ENCODE measurements around the gene ARL8B. TPM values are rescaled to one million over a fixed set of nuclear protein-coding genes. Genes with fewer than 3 reads are reported as not detected.

ARL8B gene
- total RNA-seq, 1 donor from 2014 or later = 57.9 TPM

- H3K9me3 Mint-ChIP-seq = no peaks in the 10 kb centered on the region
- intact Hi-C loops (cut with micrococcal nuclease) = loop anchor here (1.0 to 10.0 kb wide), 12 partner anchors 13 to 1998 kb away; partner anchors contain the start of genes BHLHE40, CRBN, EDEM1 and ITPR1
- H3K4me3 Mint-ChIP-seq = peak overlapping the region; percentile 94
- TF ChIP-seq CTCF (IDR thresholded peaks at IDR 0.05) = no peak
- POLR2A ChIA-PET = interaction anchor here (0.5 to 2.9 kb wide), 15 partner anchors 14 to 236 kb away, joined by 3 to 28 read pairs (median 4); partner anchors contain the start of gene EDEM1
- ATAC-seq (ENCODE audit: low read depth) = peak; percentile 7
- CTCF ChIA-PET = interaction anchor here (0.7 to 1.6 kb wide), 8 partner anchors 12 to 411 kb away, joined by 3 to 5 read pairs (median 3); no protein-coding TSS in a partner anchor
- no peaks in the 10 kb centered on the region for H3K27me3 Mint-ChIP-seq
- peak overlapping the region; percentile 91 for H3K27ac Mint-ChIP-seq
- DNase-seq = no peak
- peaks cover 46% of the 10 kb centered on the region for H3K4me1 Mint-ChIP-seq
- peaks cover 22% of the 10 kb centered on the region for H3K36me3 Mint-ChIP-seq (ENCODE audit: low read depth)
Observed at GRCh38 chr3:5122741-5123706, 932 bp downstream of the ARL8B start.

- peaks cover 50% of the 10 kb centered on the region for H3K4me1 Mint-ChIP-seq
- ChIA-PET CTCF (interaction anchor here (1.0 to 1.6 kb wide), 7 partner anchors 11 to 412 kb away, joined by 3 to 6 read pairs (median 3); no protein-coding TSS in a partner anchor), POLR2A (interaction anchor here (0.7 to 2.9 kb wide), 6 partner anchors 17 to 82 kb away, joined by 3 to 28 read pairs (median 8); partner anchors contain the start of gene EDEM1)
- H3K4me3 Mint-ChIP-seq = peak overlapping the region; percentile 94
- ATAC-seq (ENCODE audit: low read depth) (no peak), DNase-seq (no peak)
- H3K27me3 Mint-ChIP-seq = no peaks in the 10 kb centered on the region
- H3K36me3 Mint-ChIP-seq (ENCODE audit: low read depth) = peaks cover 25% of the 10 kb centered on the region
- H3K27ac Mint-ChIP-seq = peak overlapping the region; percentile 57
- TF ChIP-seq CTCF (IDR thresholded peaks at IDR 0.05) = no peak
- intact Hi-C loops (cut with micrococcal nuclease) = loop anchor here (2.0 to 10.0 kb wide), 6 partner anchors 81 to 1999 kb away; partner anchors contain the start of genes BHLHE40 and TRNT1
- H3K9me3 Mint-ChIP-seq = no peaks in the 10 kb centered on the region
Observed at GRCh38 chr3:5123937-5124336, 1.8 kb downstream of the ARL8B start.

GRCh38 chr3:5126586-5126985, 4.5 kb downstream of the ARL8B start:
- Mint-ChIP-seq H3K4me1 (peaks cover 63% of the 10 kb centered on the region), H3K4me3 (no peak overlapping the region), H3K9me3 (no peaks in the 10 kb centered on the region), H3K36me3 (ENCODE audit: low read depth) (peaks cover 44% of the 10 kb centered on the region), H3K27ac (no peak overlapping the region), H3K27me3 (no peaks in the 10 kb centered on the region)
- TF ChIP-seq CTCF (IDR thresholded peaks at IDR 0.05) = no peak
- ATAC-seq (ENCODE audit: low read depth) = no peak
- intact Hi-C loops (cut with micrococcal nuclease) = loop anchor here (10.0 kb wide), 1 partner anchor 2002 kb away; the partner anchor contains the start of gene TRNT1
- POLR2A ChIA-PET = interaction anchor here (0.7 kb wide), 1 partner anchor 63 kb away, joined by 6 read pairs; no protein-coding TSS in a partner anchor
- no peak for DNase-seq
- CTCF ChIA-PET = interaction anchor here (1.1 kb wide), 1 partner anchor 9 kb away, joined by 3 read pairs; no protein-coding TSS in a partner anchor

GRCh38 chr3:5128849-5129248, 6.8 kb downstream of the ARL8B start:
- ChIA-PET POLR2A (no interaction called here), CTCF (no interaction called here)
- ATAC-seq (ENCODE audit: low read depth) (no peak), DNase-seq (no peak)
- intact Hi-C loops (cut with micrococcal nuclease) = loop anchor here (10.0 kb wide), 1 partner anchor 2004 kb away; the partner anchor contains the start of gene TRNT1
- H3K4me1 Mint-ChIP-seq = peaks cover 64% of the 10 kb centered on the region
- no peaks in the 10 kb centered on the region for H3K9me3 Mint-ChIP-seq
- H3K36me3 Mint-ChIP-seq (ENCODE audit: low read depth) = peaks cover 35% of the 10 kb centered on the region
- H3K27me3 Mint-ChIP-seq = no peaks in the 10 kb centered on the region
- TF ChIP-seq CTCF (IDR thresholded peaks at IDR 0.05) = no peak
- H3K27ac Mint-ChIP-seq = no peak overlapping the region
- H3K4me3 Mint-ChIP-seq = no peak overlapping the region
